K562 (cell line): ENCODE data around the gene ERCC4. TPM values are rescaled to one million over a fixed set of nuclear protein-coding genes. Genes with fewer than 3 reads are reported as not detected.

Experiments used
- C11orf30 ChIP-seq: fragments of 450-650 bp; IDR thresholded peaks from 2 replicates; pipeline ENCODE4 v1.6.1; 2016; ENCODE audit warnings: low read depth, mild to moderate bottlenecking
- CTBP1 ChIP-seq: fragments of 450-650 bp; IDR thresholded peaks from 2 replicates; pipeline ENCODE4 v1.6.1; 2016; ENCODE audit warnings: borderline replicate concordance
- DPF2 ChIP-seq: fragments of 450-650 bp; IDR thresholded peaks from 2 replicates; pipeline ENCODE4 v1.6.1; 2016
- ETV6 ChIP-seq, 3 experiments: fragments of 150-350 bp in 1 of 3; sonication (generic) in 1 of 3; formaldehyde crosslinking in 1 of 3; IDR thresholded peaks; 2 replicates each; pipeline versions ENCODE4 v1.6.1 to v1.8.0; 2014 to 2022; ENCODE audit warnings: borderline replicate concordance in 2 of 3, low read depth in 2 of 3, antibody characterized with exemption in 1 of 3, low read length in 1 of 3, mild to moderate bottlenecking in 1 of 3, missing genetic modification reagents in 1 of 3
- HDAC2 ChIP-seq: fragments of 450-650 bp; IDR thresholded peaks from 2 replicates; pipeline ENCODE4 v1.6.1; 2016; ENCODE audit warnings: mild to moderate bottlenecking
- HNRNPUL1 ChIP-seq: fragments of 200-400 bp; formaldehyde crosslinking; IDR thresholded peaks from 2 replicates; pipeline ENCODE4 v1.6.1; 2017; ENCODE audit warnings: low read length
- ID3 ChIP-seq, 2 experiments: fragments of 250-450 bp in 1 of 2; fragments of 450-650 bp in 1 of 2; sonication (Bioruptor Pico) in 1 of 2; IDR thresholded peaks; 2 replicates each; pipeline versions ENCODE4 v1.6.1 to v1.8.0; 2016 to 2021; ENCODE audit warnings: mild to moderate bottlenecking in 2 of 2, moderate library complexity in 2 of 2, missing compliant biosample characterization in 1 of 2, missing genetic modification characterization in 1 of 2
- KDM1A ChIP-seq, 2 experiments: fragments of 450-650 bp; IDR thresholded peaks; 2 replicates each; pipeline ENCODE4 v1.6.1; 2016; ENCODE audit warnings: mild to moderate bottlenecking in 2 of 2
- LCOR ChIP-seq: sonication (generic); formaldehyde crosslinking; IDR thresholded peaks from 2 replicates; pipeline ENCODE4 v1.8.0; 2022; ENCODE audit warnings: mild to moderate bottlenecking, missing genetic modification reagents
- NEUROD1 ChIP-seq: fragments of 150-350 bp; IDR thresholded peaks from 2 replicates; pipeline ENCODE4 v1.6.1; 2014; ENCODE audit warnings: borderline replicate concordance, low read length, low read depth; ENCODE audit not compliant: partially characterized antibody
- RBBP5 ChIP-seq: fragments of 200-600 bp; sonication (generic); IDR thresholded peaks from 2 replicates; pipeline ENCODE4 v1.6.1; 2012; ENCODE audit warnings: borderline replicate concordance, mild to moderate bottlenecking, low read length, control low read depth, inconsistent platforms; ENCODE audit not compliant: insufficient read depth, poor library complexity, severe bottlenecking
- RUNX1 ChIP-seq: sonication (generic); IDR thresholded peaks from 2 replicates; pipeline ENCODE4 v1.6.1; 2016; ENCODE audit warnings: antibody characterized with exemption, low read depth
- SMARCA4 ChIP-seq: fragments of 450-650 bp; IDR thresholded peaks from 2 replicates; pipeline ENCODE4 v1.6.1; 2016
- SMARCA5 ChIP-seq: fragments of 450-650 bp; IDR thresholded peaks from 2 replicates; pipeline ENCODE4 v1.6.1; 2016
- SRSF9 ChIP-seq: fragments of 200-400 bp; formaldehyde crosslinking; IDR thresholded peaks from 2 replicates; pipeline ENCODE4 v1.6.1; 2017; ENCODE audit warnings: low read depth, low read length, borderline replicate concordance
- TCF3 ChIP-seq: sonication (generic); formaldehyde crosslinking; IDR thresholded peaks from 2 replicates; pipeline ENCODE4 v1.4.0; 2020; ENCODE audit warnings: mild to moderate bottlenecking, missing genetic modification reagents
- ZFP1 ChIP-seq: fragments of 450-650 bp; formaldehyde crosslinking; IDR thresholded peaks from 2 replicates; pipeline ENCODE4 v1.4.0; 2020; ENCODE audit warnings: mild to moderate bottlenecking, mixed read lengths
- ZNF253 ChIP-seq: fragments of 250-450 bp; sonication (Bioruptor Pico); conservative IDR thresholded peaks from 2 replicates; pipeline ENCODE4 v1.6.1; 2021; ENCODE audit warnings: mild to moderate bottlenecking
- polyA plus RNA-seq, 8 experiments: library from polyadenylated mRNA; depleted of rRNA in 4 of 8; stranded (reverse) in 5 of 8; unstranded in 3 of 8; fragments of >200 nt; fragmentation: Nextera tagmentation in 2 of 8; fragmentation: Illumina TruSeq in 1 of 8; extraction: Ambion mirVana in 2 of 8; extraction: Trizol in 1 of 8; gene quantifications; 2 replicates each; pipeline versions ENCODE4 v1.2.1 to v1.2.3, GENCODE V29; 2011 to 2014; ENCODE audit warnings: inconsistent platforms in 1 of 8, missing spikeins in 1 of 8
- total RNA-seq, 7 experiments: library from RNA; depleted of rRNA in 6 of 7; stranded (reverse); fragments of >200 nt in 6 of 7; fragmentation: Illumina TruSeq in 2 of 7; extraction: Trizol in 2 of 7; gene quantifications; 2 replicates each; pipeline versions ENCODE4 v1.2.1 to v1.2.3, GENCODE V29; 2011 to 2021; ENCODE audit warnings: low replicate concordance in 1 of 7
- TF ChIP-seq, protein P1 (sequence below), 2 experiments: fragments of 450-650 bp; IDR thresholded peaks; 2 replicates each; pipeline ENCODE4 v1.6.1; 2016; ENCODE audit warnings: mild to moderate bottlenecking in 2 of 2, borderline replicate concordance in 1 of 2, low read depth in 1 of 2, moderate library complexity in 1 of 2

ERCC4 gene
- total and polyA plus RNA-seq, 9 of the 15 experiments (the other 6 are each of a cell fraction or from before 2014, with no cell fraction given), result 3.7 to 10.5 (median 6.0) TPM

DNA sequence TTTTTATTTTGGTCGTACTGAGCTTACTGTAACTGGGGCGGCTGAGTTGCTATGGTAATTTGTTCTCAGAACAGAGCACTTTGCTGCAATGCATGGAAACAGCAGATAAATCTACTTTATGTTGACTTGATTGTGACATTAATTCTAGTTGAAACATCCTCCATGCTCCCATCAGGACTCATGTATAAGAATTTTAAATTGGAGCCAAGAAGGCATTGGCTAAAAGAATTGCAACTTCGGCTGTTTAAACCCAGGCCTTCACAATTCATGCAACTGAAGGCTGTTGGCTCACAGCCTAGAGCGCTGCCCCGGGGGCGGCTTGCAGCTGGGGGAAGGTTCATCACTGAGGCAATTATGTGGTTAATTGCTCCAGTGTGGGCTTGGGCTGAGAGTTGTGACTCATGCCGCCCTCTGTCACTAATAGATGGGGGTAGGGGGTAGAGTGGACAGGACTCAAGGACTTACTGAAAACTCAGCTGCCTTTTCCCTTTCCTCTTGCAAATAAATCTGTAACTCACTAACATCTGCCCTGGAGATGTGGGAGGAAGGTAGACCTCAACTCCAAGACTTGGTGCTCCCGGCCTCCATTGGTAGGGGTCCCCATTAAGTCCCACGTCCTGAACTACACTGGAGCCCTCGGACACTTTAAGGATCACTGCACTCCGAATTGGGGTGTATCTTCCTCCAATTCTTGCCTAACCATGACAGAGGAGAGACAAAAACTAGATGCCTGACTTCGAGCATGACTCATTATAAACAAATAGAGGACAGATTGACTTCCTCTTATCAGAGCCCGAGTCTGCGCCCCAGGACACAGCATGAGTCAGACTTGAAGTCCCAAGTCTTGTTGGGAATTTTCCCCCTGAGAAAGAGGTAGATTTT is 37.5 kb downstream of the ERCC4 start (continued):
- TF ChIP-seq, protein P1, sequence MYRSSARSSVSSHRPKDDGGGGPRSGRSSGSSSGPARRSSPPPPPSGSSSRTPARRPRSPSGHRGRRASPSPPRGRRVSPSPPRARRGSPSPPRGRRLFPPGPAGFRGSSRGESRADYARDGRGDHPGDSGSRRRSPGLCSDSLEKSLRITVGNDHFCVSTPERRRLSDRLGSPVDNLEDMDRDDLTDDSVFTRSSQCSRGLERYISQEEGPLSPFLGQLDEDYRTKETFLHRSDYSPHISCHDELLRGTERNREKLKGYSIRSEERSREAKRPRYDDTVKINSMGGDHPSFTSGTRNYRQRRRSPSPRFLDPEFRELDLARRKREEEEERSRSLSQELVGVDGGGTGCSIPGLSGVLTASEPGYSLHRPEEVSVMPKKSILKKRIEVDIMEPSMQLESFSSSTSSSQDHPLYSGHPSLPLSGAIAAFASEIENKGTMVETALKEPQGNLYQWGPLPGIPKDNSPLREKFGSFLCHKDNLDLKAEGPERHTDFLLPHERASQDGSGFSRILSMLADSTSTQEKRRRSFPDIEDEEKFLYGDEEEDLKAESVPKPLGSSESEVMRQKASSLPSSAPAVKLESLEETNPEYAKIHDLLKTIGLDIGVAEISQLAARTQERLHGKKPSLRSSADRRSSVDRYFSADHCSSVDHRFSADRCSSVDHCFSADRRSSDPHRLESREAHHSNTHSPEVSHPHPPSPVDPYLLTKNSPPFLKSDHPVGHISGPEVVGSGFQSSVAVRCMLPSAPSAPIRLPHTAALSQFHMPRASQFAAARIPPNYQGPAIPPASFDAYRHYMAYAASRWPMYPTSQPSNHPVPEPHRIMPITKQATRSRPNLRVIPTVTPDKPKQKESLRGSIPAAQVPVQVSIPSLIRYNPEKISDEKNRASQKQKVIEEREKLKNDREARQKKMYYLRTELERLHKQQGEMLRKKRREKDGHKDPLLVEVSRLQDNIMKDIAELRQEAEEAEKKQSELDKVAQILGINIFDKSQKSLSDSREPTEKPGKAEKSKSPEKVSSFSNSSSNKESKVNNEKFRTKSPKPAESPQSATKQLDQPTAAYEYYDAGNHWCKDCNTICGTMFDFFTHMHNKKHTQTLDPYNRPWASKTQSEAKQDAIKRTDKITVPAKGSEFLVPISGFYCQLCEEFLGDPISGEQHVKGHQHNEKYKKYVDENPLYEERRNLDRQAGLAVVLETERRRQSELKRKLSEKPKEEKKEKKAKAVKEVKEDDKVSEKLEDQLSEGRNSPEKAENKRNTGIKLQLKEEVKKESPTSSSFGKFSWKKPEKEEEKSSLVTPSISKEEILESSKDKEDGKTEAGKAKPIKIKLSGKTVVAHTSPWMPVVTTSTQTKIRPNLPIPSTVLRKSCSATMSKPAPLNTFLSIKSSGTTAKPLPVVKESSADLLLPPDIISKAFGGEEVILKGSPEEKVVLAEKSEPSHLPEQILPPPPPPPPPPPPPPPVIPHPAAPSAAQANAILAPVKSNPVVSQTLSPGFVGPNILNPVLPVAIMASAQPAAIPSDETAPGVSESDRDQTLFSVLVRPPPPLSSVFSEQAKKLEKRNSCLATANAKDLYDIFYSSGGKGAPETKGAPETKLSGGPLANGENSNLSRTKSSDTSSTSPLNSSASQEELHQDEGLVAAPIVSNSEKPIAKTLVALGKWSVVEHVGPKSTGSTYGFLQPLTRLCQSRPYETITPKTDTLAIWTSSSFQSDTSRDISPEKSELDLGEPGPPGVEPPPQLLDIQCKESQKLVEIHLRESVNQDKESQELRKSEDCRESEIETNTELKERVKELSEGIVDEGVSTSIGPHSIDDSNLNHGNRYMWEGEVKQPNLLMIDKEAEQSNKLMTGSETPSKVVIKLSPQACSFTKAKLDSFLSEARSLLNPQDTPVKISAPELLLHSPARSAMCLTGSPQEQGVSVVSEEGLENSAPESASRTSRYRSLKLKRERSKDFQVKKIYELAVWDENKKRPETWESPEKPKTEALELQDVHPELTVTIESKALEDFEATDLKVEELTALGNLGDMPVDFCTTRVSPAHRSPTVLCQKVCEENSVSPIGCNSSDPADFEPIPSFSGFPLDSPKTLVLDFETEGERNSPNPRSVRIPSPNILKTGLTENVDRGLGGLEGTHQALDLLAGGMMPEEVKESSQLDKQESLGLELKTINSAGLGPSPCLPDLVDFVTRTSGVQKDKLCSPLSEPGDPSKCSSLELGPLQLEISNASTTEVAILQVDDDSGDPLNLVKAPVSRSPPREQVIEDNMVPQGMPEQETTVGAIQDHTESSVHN (IDR thresholded peaks at IDR 0.05; ENCODE audit: borderline replicate concordance in 1 of 2, low read depth in 1 of 2), result 0 out of 4 replicates have a peak, but pooled peaks of 1 of the 2 experiments have one; percentile 24
- no peak for TF ChIP-seq RUNX1
- TF ChIP-seq DPF2, result peak; percentile 97
- no peak for TF ChIP-seq SRSF9
- peak; percentile 60 for TF ChIP-seq RBBP5
- TF ChIP-seq ZFP1 (CRISPR knock-in tag), result no peak
- peak; percentile 11 for TF ChIP-seq NEUROD1
- peak; percentile 47; the same call in 1 of the 2 replicates for TF ChIP-seq CTBP1
- TF ChIP-seq LCOR (CRISPR knock-in tag), result peak; percentile 41; the same call in 1 of the 2 replicates
- TF ChIP-seq SMARCA5, result peak; percentile 83
- peak; percentile 77 for TF ChIP-seq HDAC2
- peak; percentile 58 for TF ChIP-seq C11orf30
- TF ChIP-seq SMARCA4, result peak; percentile 96
- peak; percentile 92 to 95 for TF ChIP-seq KDM1A (IDR thresholded peaks at IDR 0.05)
- TF ChIP-seq HNRNPUL1, result no peak
- no peak for TF ChIP-seq ETV6 (IDR thresholded peaks at IDR 0.05; ENCODE audit: borderline replicate concordance in 1 of 2, low read depth in 2 of 2, low read length in 1 of 2)
- TF ChIP-seq ETV6 (CRISPR knock-in tag; IDR thresholded peaks at IDR 0.05; ENCODE audit: borderline replicate concordance), result no peak
- TF ChIP-seq ID3 (CRISPR knock-in tag; IDR thresholded peaks at IDR 0.05), result no peak
- no peak for TF ChIP-seq ID3 (tag; IDR thresholded peaks at IDR 0.05)
- peak; percentile 6; the same call in 1 of the 2 replicates for TF ChIP-seq TCF3
- TF ChIP-seq ZNF253 (CRISPR knock-in tag), result no peak
